Kasumi-1 (cell line): Measurements from ENCODE around the gene HARBI1.
A peak's percentile ranks its signal among the peaks of the same experiment; 100 is the strongest.

Experiments
- DNase-seq, 2 experiments: peaks; one replicate each; lab custom pipeline; 2025; lab: John Stamatoyannopoulos, UW

HARBI1 gene, protein sequence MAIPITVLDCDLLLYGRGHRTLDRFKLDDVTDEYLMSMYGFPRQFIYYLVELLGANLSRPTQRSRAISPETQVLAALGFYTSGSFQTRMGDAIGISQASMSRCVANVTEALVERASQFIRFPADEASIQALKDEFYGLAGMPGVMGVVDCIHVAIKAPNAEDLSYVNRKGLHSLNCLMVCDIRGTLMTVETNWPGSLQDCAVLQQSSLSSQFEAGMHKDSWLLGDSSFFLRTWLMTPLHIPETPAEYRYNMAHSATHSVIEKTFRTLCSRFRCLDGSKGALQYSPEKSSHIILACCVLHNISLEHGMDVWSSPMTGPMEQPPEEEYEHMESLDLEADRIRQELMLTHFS

DNA sequence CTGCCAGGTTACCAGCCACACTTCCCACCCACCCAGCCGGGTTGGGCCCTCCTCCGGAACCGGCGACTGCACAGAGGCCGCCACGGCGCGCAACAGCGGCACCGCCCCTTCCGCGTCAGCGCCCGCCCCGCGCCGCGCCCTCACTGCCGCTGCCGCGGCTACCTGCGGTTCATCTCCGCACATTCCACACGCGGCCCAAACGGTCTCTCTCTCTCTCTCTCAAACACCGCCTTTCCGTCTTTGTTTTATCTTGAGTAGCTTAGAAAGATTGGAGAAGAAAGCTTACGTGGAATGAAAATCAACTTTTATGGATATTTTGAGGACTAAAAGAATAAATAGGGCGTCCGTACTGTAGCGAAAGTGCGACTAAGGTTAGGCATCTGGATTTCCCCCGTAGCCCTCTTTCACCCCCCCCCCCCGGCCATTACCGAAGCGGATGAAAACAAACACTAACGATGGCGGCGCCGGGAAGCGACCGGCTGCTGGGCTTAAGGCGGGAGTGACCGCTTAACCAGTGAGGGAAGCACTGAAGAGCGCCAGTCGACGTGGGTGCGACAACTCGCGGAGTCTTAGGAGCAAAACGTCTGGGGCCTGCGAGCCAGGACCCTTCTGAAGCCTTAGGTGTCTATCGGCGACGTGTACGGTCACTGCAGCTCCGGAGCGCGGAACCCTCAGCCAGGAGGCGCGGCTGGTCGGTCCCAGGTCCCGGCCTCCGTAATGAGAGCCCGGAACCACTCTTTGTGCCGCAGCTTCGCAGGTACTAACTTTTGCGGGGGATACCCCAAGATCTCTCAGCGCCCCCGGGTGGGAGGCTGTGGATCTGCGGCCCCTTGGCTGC lies at the start of gene HARBI1, which contains the start of gene ATG13:
HARBI1 (minus strand) TSS at position 94 of the 838 bp plus-strand sequence. CDS start 990 bp downstream, outside the sequence.
ATG13 (plus strand) TSS at position 420 of the 838 bp plus-strand sequence. CDS start 26,739 bp downstream, outside the sequence.
- DNase-seq, result peak; percentile 76 to 88

DNA sequence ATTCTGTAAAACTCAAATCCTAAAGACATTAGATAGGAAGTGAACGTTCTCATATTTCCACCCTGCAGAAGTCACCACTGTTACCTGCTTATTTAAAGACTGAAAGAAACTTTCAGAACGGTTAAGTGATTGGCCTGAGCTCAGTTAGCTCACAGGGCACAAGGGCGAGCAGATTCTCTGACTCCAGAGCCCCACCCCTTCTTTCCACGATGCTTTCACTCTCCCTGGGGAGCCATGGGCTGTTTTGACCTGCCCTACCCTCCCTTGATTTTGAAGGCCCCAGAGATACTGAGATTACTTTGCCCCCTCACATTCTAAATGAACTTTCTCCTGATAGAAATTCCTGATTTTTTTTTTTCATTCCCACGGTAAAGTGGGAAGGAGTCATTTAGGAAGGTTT lies 49.5 kb upstream of the HARBI1 start:
- no peak for DNase-seq

DNA sequence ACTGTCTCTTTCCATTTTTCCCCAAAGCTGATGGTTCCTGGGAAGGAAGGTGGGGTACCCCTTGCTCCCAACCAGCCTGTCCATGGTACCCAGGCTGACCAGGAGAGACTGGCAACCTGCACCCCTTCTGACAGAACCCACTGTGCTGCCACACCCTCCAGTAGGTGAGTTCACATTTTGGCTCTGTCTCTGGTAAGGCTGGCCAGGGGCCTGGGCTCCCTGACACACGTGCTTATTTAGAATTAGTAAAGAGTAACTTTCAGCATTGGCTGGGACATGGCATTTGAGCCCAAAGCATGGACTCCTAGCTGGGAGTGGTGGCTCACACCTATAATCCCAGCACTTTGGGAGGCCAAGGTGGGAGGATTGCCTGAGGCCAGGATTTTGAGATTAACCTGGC lies 48.3 kb upstream of the HARBI1 start:
- no peak for DNase-seq

DNA sequence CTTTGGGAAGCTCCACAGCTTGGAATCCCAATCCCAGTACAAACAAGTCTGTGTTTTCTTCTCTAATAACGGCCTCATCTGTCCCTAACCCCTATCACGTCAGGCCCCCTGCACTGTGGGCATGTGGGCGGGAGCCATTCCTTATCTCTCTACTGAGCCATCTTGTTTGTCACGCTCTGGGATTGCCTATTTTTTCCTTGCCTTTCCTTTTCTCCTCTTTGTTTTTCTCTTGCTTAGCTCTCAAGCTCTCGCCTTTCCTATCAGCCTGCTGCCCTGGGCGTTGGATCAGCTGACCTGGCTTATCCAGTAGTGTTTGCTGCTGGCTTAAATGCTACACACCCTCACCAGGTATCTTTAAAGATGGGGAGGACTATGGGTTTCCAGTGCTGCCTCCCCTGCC lies 47.6 kb upstream of the HARBI1 start:
- no peak for DNase-seq

DNA sequence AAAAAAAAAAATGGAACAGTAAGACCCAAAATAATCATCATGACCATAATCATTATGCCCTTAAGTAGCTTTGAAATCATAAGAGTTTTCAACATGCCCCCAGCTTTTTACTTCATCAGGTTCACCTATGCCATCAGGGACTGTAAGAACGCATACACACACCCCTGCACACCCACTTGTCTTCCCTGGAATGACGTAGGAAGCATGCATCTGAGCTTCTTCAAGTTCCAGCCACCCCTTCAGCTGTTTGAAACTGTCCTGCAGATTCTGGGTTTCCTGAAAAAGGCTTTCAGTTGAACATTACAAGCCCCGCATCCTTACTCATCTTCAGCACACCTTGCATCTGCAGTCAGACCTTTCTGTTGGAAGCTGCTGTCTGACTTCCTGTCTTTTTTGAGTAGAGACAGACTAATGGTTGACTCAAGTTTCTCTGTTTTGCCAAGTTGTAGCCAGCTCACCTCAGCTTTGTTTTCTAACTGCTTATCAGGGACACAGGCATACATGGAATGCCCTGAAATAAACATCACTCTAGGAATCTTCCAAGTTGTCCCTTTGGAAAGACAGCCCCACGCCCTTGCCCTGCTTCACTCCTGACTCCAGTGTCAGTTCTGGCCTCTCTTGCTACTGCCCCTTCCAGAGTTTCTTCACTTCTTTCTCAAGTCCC lies 46.4 kb upstream of the HARBI1 start:
- no peak for DNase-seq

DNA sequence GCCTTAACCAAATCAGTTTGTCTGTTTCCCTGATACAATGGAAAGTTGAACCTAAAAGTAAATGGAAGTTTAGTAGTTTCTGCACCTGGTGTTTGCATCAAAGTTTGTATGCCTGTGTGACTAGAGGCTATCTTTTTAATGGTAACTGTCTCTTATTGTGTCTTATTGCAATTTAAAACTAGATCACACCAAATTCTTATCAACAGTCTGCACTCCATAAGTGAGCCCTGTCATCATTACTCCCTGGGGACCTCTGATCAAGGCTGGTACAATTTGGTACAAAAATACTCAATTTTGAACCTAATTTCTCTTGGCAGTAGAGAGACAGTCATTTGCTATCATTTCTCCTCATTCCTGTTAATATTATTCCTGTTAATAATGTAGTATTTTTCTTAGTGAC lies 45.3 kb upstream of the HARBI1 start:
- DNase-seq, result no peak

DNA sequence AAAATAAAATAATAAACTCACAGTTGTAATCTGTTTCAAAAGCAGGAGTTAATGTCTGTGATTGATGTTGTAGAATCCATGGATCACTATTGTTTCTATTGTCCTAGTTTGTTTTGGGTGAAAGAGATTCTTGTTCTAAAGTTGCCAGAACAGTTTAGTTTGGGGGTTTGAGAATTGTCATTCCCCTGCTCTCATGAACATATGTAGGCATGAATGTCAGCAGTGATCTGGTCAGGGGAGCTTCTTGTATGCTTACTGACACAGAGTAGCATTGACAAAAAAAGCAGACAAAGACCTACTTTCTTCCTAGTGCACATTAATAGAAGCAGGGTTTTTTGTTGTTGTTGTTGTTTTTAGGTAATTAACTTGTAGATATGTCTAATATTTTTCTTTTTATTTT lies 44.8 kb upstream of the HARBI1 start:
- DNase-seq, result no peak

DNA sequence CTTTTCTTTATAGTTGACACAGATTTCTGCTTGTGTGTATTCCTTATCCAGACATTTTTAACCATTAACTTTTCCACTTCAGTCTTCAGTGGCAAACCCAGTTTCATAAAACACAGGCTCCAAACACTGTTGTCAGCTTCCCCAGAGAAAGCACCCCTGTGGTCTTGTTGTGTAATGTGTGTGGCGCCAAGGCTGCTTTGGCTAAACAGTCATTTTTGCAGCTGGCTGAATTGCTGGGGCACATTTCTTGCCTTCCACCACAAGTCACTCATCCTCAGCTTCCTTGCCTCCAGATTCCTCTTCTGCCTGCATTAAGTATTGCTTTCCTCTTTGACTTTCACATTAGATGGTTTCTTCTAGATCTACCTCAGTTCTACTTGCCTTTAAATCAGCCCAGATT lies 42.9 kb upstream of the HARBI1 start:
- peak; percentile 87 to 89 for DNase-seq

DNA sequence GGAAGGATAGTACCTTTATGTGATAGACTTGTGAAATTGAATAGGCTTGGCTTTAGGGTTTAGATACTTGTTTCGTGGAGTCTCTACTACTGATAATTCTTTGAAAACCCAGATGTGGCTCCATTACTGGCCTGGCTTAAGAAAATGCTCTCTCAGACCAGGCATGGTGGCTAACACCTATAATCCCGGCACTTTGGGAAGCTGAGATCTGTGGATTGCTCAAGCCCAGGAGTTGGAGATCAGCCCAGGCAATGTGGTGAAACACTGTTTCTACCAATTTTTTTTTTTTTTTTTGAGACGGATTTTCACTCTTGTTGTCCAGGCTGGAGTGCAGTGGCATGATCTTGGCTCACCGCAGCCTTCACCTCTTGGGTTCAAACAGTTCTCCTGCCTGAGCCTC lies 41.2 kb upstream of the HARBI1 start:
- no peak for DNase-seq

DNA sequence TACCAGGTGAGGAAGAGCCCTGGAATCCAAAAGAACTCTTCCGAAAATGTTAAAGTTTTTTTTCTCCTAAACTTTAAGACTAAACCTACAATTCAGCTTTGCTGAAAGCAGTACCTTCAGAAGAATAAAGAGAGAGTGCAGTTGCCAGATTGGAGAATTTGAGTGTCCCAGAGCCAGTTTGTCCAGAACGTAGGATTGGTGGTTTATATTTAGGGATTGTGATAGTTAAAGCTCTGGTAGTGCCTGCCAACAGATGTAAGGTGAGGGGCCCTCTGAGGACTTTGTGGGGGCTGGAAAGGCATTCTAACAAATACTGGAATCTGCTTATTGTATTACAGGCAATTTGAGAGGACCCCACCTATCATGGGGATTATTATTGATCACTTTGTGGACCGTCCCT lies 40.2 kb upstream of the HARBI1 start:
- no peak for DNase-seq

DNA sequence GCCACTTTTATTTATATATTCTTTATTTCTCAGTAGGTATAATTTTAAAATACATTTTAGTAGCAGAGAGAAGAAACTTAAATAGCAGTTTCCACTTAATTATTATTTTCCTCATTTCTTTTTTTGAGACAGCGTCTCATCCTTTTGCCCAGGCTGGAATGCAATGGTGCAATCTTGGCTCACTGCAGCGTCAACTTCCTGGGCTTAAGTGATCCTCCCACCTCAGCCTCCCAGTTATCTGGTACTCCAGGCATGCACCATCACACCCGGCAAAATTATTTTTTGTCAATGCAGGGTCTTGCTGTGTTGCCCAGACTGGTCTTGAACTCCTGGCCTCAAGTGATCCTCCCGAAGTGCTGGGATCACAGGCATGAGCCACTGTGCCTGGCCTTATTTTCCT lies 38.6 kb upstream of the HARBI1 start:
- no peak for DNase-seq

DNA sequence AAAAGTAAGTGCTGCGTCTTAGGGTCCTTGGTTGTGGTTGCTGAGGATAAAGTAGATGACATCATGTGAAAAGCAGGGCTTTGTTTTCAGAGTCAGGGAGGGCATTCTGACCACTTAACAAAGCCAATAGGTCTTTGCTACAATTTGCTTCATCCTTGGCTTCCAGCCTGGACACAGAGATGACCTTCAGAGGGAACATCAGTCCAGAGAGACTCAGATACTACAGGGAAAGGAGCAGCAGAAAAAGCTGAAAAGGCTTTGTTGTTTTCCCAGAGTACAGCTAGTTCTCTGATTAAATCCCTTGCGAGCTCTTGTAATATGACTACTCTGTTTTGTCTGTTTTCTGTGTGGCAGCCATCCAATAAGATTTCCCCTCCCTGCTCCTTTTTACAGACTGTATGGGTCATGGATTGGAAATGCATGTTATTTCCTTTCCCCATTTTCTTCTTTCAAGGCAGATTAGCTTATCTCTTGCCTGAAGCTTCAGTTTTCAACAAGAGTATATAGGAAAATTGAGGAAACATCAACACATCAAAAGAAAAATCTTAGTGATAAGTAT lies 32.2 kb upstream of the HARBI1 start:
- no peak for DNase-seq

DNA sequence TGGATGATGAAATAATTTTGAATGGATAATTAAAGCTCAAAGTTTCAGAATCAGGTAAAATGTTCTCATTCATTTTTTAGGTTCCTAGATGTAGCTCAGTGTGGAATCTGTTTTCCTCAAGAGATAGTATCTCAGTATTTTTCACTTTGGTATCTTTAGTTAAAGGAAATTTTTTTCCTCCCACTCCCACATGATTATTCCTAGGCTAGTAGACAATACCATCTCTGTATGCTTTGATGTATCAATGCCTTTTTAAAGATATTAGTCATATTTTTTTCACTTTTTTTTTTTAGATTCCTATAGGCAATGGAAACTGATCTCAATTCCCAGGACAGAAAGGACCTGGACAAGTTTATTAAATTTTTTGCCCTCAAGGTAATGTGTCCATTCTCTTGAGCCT lies 27.0 kb upstream of the HARBI1 start:
- DNase-seq, result no peak

DNA sequence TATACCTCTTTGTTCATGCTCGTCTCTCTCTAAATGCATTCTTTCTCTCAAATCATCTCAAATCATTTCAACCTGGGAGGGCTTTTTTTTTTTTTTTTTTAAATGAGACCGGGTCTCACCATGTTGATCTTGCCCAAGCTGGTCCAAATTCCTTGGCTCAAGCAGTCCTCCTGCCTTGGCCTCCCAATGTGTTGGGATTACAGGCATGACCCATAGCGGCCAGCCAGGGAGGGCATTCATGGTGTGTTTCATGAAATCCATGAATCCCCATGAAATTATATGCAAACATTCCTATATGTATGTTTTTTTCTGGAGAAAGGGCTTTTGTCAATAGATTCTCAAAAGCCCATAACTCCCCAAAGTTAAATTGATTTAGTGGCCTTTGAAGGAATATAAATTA lies 26.5 kb upstream of the HARBI1 start:
- DNase-seq, result no peak

DNA sequence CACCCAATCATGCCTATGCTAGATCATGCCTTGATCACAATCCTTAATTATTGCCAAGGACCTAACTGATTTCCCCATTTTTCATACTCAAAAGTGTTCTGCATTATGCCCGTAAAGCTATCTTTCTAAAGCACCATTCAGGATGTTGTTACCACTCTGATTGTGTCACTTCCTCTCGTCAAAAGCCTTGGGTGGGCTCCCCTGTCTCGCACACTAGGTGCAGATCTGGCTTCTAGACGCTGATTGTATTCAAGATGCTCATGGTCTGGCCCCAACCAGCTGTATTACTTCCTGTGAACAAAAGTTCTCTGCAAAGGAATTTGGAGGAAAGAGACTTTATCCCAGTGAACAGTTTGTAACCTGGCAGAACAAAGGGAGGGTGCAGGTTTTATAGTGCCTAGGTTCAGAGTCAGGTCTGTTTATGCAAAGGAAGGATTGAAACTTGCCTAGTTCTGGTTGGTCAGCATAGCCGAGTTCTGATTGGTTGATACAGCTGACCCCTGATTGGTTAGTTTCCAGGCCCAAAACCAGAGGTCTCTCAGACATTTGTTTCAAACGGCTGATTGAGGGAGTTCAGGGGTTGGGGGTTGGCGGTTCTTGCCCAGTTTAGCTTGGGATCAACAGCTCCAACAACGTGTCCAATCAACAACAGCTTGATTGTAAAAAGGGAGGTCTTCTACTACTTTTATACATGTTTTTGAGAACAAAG lies 25.8 kb upstream of the HARBI1 start:
- peak; percentile 9 to 19 for DNase-seq

DNA sequence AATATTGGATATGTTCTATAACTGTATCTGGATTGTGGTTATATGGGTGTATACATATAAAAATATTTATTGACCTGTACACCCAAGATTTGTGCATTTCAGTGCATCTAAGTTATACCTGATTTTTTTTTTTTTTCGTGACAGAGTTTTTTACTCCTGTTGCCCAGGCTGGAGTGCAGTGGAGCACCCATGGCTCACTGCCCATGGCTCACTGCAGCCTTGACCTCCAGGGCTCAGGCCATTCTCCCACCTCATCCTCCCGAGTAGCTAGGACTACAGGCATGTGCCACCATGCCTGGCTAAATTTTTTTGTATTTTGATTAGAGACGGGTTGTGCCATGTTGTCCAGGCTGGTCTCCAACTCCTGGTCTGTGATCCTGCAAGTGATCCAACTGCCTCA lies 24.6 kb upstream of the HARBI1 start:
- DNase-seq, result no peak

DNA sequence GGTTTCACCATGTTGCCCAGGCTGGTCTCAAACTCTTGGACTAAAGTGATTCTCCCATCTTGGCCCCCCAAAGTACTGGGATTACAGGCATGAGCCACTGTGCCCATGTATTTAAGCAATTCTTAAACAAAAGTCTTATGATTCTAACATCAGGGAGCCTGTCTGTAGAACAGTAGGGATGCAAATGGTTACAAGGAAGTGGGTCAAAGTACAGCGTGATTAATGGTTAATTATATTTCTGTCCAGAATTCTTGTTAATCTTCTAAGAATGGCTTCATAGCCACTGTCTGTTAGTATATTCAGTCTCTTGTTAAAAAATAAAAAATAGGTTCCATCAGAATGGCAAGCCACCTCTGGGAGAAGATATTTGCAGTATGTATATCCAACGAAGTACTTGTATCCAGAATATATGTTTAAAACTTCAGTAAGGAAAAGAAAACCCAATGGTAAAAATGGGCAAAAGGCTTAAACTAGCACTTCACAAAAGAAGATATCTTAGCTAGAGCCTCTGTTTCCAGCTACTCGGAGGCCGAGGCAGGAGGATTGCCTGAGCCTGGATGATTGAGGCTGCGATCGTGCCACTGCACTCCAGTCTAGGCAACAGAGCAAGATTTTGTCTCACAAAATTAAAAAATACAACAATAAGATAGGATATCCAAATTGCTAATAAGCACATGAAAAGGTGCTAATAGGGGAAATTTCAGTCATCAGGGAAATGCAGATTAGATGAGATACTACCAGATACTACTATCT lies 23.2 kb upstream of the HARBI1 start:
- no peak for DNase-seq

DNA sequence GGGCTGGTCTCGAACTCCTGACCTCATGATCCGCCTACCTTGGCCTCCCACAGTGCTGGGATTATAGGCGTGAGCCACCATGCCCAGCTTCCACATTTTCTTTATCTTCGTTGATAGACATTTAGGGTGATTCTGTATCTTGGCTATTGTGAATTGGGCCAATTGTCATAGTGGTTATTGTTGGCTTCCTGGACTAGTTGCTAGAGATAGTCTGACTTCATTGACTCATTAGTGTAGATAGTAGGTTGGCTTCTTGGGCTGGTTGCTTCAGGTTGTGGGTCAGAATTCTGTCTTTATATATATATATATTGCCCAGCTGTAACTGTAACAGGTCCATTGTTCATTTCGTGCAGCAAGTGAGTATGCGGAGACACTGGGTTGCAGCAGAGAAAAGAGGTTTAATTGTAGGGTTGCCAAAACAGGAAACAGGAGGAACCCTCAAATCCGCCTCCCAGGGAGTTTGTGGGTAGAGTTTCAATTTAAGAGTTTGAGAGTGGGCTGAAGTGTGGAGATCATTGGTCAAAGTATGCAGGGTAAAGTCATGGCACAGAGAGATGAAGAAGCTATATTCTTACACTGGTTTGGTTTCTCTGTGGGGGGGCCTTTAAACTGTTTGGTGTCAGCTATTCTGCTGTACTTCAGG lies 22.3 kb upstream of the HARBI1 start:
- peak; percentile 80 to 89 for DNase-seq

DNA sequence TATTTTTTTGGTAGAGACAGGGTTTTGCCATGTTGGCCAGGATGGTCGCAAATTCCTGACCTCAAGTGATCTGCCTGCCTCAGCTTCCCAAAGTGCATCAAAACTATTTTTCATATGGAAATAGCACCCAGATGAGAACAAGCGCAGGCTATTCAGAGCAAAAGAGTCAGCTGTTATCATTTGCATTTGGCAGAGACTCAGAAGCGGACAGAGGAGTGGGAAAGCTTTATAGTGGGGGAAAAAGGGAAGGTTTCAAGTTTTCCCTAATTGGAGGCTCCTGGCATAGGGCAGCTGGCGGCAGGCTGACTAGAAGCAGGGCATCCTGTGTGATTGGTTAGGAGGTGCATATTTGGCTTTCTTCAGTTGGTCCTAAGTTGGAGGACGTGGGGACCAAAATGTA lies 20.5 kb upstream of the HARBI1 start:
- no peak for DNase-seq

DNA sequence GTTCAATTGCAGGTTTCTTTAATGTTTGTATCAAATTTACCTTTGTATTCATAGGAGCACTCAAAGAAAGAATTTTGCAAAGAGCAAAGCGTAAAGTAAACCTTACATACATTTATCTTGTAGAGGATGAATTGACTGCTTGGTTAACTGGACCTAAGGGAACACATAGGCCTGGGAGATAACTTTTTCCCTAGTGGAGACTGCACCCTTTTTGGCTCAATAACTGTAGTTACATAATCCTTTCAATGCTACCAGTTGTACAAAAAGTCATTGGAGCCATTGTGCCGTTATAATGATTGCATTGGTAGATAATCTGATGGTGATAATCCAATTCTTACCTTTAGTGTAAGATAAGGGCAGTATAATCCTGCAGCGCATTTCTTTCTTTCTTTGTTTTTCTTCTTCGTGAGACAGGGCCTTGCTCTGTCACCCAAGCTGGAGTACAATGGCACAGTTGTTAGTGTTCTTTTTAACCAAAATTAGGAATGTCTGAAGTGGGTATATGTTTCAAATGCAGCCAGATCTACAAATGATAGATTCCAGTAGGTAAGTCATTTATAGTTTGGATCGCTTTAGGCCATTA lies 18.6 kb upstream of the HARBI1 start:
- no peak for DNase-seq
